Mesenchymal stem cell (in vitro differentiated cells and primary cell): ENCODE measurements around the gene ZSWIM7.

Source experiments
- DNase-seq: peaks from one replicate; pipeline ENCODE4 v3.0.0-alpha.2; 2013
- H2AFZ ChIP-seq: one replicate; pipeline ENCODE4 v1.6.1; 2013; ENCODE audit warnings: low read depth, mild to moderate bottlenecking, control low read depth, inconsistent platforms, low read length, moderate library complexity
- H2AK5ac ChIP-seq: 2 replicates; pipeline ENCODE4 v1.6.1; 2013; ENCODE audit warnings: low read length, moderate library complexity, mild to moderate bottlenecking, inconsistent platforms; ENCODE audit not compliant: severe bottlenecking
- H2BK120ac ChIP-seq: one replicate; pipeline ENCODE4 v1.6.1; 2013; ENCODE audit warnings: low read depth, mild to moderate bottlenecking, inconsistent platforms, low read length, moderate library complexity
- H2BK12ac ChIP-seq, 2 experiments: one replicate each; pipeline ENCODE4 v1.6.1; 2013; ENCODE audit warnings: inconsistent platforms in 2 of 2, low read length in 2 of 2, mild to moderate bottlenecking in 2 of 2, moderate library complexity in 2 of 2, control low read depth in 1 of 2
- H2BK15ac ChIP-seq: one replicate; pipeline ENCODE4 v1.6.1; 2013; ENCODE audit warnings: mild to moderate bottlenecking, low read depth, inconsistent platforms; ENCODE audit not compliant: poor library complexity, severe bottlenecking
- H2BK5ac ChIP-seq: 2 replicates; pipeline ENCODE4 v1.6.1; 2013; ENCODE audit warnings: low read depth, mild to moderate bottlenecking, low read length, control low read depth, inconsistent platforms; ENCODE audit not compliant: poor library complexity, severe bottlenecking
- H3K14ac ChIP-seq, 2 experiments: one replicate each; pipeline ENCODE4 v1.6.1; 2013; ENCODE audit warnings: inconsistent platforms in 2 of 2, low read length in 2 of 2, control low read depth in 1 of 2, mild to moderate bottlenecking in 1 of 2, moderate library complexity in 1 of 2
- H3K18ac ChIP-seq, 2 experiments: one replicate each; pipeline ENCODE4 v1.6.1; 2013; ENCODE audit warnings: inconsistent platforms in 2 of 2, low read length in 2 of 2, control low read depth in 1 of 2, low read depth in 1 of 2, mild to moderate bottlenecking in 1 of 2
- H3K23ac ChIP-seq, 2 experiments: one replicate each; pipeline ENCODE4 v1.6.1; 2013; ENCODE audit warnings: inconsistent platforms in 2 of 2, low read length in 2 of 2, mild to moderate bottlenecking in 2 of 2, moderate library complexity in 2 of 2, control low read depth in 1 of 2
- H3K27ac ChIP-seq: 2 replicates; pipeline ENCODE4 v1.5.1; 2013; ENCODE audit warnings: mild to moderate bottlenecking, moderate library complexity, low read length, control low read depth, inconsistent platforms; ENCODE audit not compliant: poor library complexity, severe bottlenecking
- H3K27me3 ChIP-seq, 2 experiments: 2 replicates each; pipeline versions ENCODE4 v1.6.1 to v1.7.0; 2013; ENCODE audit warnings: low read length in 2 of 2, mild to moderate bottlenecking in 2 of 2, moderate library complexity in 2 of 2, control low read depth in 1 of 2, inconsistent platforms in 1 of 2; ENCODE audit not compliant: control insufficient read depth in 1 of 2, insufficient read depth in 1 of 2
- H3K36me3 ChIP-seq, 2 experiments: 2 replicates each; pipeline versions ENCODE4 v1.6.1 to v1.7.0; 2013; ENCODE audit warnings: low read length in 2 of 2, control low read depth in 1 of 2, inconsistent platforms in 1 of 2, low read depth in 1 of 2, mild to moderate bottlenecking in 1 of 2; ENCODE audit not compliant: insufficient read depth in 2 of 2, control insufficient read depth in 1 of 2
- H3K4ac ChIP-seq, 2 experiments: one replicate each; pipeline ENCODE4 v1.6.1; 2013; ENCODE audit warnings: inconsistent platforms in 2 of 2, low read length in 2 of 2, mild to moderate bottlenecking in 2 of 2, moderate library complexity in 2 of 2, control low read depth in 1 of 2, low read depth in 1 of 2
- H3K4me1 ChIP-seq: 2 replicates; pipeline ENCODE4 v1.6.1; 2013; ENCODE audit warnings: low read depth, low read length, control low read depth; ENCODE audit not compliant: control insufficient read depth, insufficient read depth
- H3K4me2 ChIP-seq: 2 replicates; pipeline ENCODE4 v1.6.1; 2013; ENCODE audit warnings: low read length, mild to moderate bottlenecking, inconsistent platforms; ENCODE audit not compliant: poor library complexity, severe bottlenecking
- H3K4me3 ChIP-seq, 2 experiments: 2 replicates each; pipeline versions ENCODE4 v1.5.1 to v1.7.0; 2013; ENCODE audit warnings: low read length in 2 of 2, mild to moderate bottlenecking in 2 of 2, control low read depth in 1 of 2, low read depth in 1 of 2; ENCODE audit not compliant: insufficient read depth in 1 of 2
- H3K79me1 ChIP-seq: replicated peaks from 2 replicates; pipeline ENCODE4 v1.6.1; 2013; ENCODE audit warnings: mild to moderate bottlenecking, control low read depth, low read length, inconsistent platforms; ENCODE audit not compliant: poor library complexity, severe bottlenecking
- H3K9ac ChIP-seq: 2 replicates; pipeline ENCODE4 v1.7.0; 2013; ENCODE audit warnings: mild to moderate bottlenecking, low read length, moderate library complexity
- H3K9me3 ChIP-seq: 2 replicates; pipeline ENCODE4 v1.7.0; 2013; ENCODE audit warnings: mild to moderate bottlenecking, low read length; ENCODE audit not compliant: control insufficient read depth
- H4K8ac ChIP-seq: one replicate; pipeline ENCODE4 v1.6.1; 2013; ENCODE audit warnings: inconsistent platforms, mild to moderate bottlenecking, low read length, moderate library complexity
- H4K91ac ChIP-seq: one replicate; pipeline ENCODE4 v1.6.1; 2013; ENCODE audit warnings: mild to moderate bottlenecking, low read length, inconsistent platforms
- WGBS: methylation state at CpG from one replicate; pipeline ENCODE4 v1.1.7; 2013; ENCODE audit warnings: mixed read lengths; 5-methylcytosine and 5-hydroxymethylcytosine counted together

Gene ZSWIM7

GRCh38 chr17:16027708-16028584, 28.4 kb upstream of the ZSWIM7 start:
- 24% methylated on average over 3 of the region's 5 CpGs for WGBS

GRCh38 chr17:16026895-16027294, 27.4 kb upstream of the ZSWIM7 start:
- Histone ChIP-seq H3K27me3 (no peaks in the 10 kb centered on the region), H4K8ac (no peak overlapping the region), H2BK15ac (no peak overlapping the region), H2BK12ac (no peak overlapping the region), H3K4ac (no peak overlapping the region), H3K9me3 (no peaks in the 10 kb centered on the region), H3K9ac (no peak overlapping the region), H2AK5ac (no peak overlapping the region), H3K23ac (no peak overlapping the region), H3K4me3 (no peak overlapping the region), H3K36me3 (peaks cover 5 to 95% of the 10 kb centered on the region in 2 experiments), H4K91ac (no peak overlapping the region), H2BK120ac (no peak overlapping the region), H2BK5ac (no peak overlapping the region), H3K14ac (no peak overlapping the region), H3K79me1 (peaks cover 12% of the 10 kb centered on the region), H3K27ac (no peak overlapping the region), H3K4me2 (no peak overlapping the region), H3K4me1 (peaks cover 2% of the 10 kb centered on the region), H3K18ac (no peak overlapping the region), H2AFZ (no peak overlapping the region)
- no peak for DNase-seq
- 94% methylated on average over 5 of the region's 5 CpGs for WGBS

More at GRCh38 chr17:16027708-16028584, 28.4 kb upstream of the ZSWIM7 start:
- Histone ChIP-seq H2BK5ac (no peak overlapping the region), H3K9ac (peak overlapping the region; percentile 85), H3K4me2 (no peak overlapping the region), H3K27ac (peak overlapping the region; percentile 84), H3K27me3 (no peaks in the 10 kb centered on the region), H3K18ac (peak overlapping the region in 1 of 2 experiments; percentile 86), H3K36me3 (peaks cover 9 to 95% of the 10 kb centered on the region in 2 experiments), H3K79me1 (peaks cover 15% of the 10 kb centered on the region), H4K91ac (no peak overlapping the region), H3K14ac (no peak overlapping the region), H2AK5ac (peak overlapping the region; percentile 72), H3K4me3 (peak overlapping the region in 1 of 2 experiments; percentile 34), H3K4me1 (peaks cover 2% of the 10 kb centered on the region), H3K4ac (peak overlapping the region in 1 of 2 experiments; percentile 71), H2BK15ac (no peak overlapping the region), H2BK120ac (no peak overlapping the region), H2BK12ac (no peak overlapping the region), H4K8ac (no peak overlapping the region), H3K9me3 (no peaks in the 10 kb centered on the region), H2AFZ (no peak overlapping the region), H3K23ac (no peak overlapping the region)
- peak; percentile 94 for DNase-seq

- WGBS: no CpG with 5 or more reads among the region's 1 CpG
Measured at GRCh38 chr17:16025202-16025601, 25.7 kb upstream of the ZSWIM7 start.

DNA sequence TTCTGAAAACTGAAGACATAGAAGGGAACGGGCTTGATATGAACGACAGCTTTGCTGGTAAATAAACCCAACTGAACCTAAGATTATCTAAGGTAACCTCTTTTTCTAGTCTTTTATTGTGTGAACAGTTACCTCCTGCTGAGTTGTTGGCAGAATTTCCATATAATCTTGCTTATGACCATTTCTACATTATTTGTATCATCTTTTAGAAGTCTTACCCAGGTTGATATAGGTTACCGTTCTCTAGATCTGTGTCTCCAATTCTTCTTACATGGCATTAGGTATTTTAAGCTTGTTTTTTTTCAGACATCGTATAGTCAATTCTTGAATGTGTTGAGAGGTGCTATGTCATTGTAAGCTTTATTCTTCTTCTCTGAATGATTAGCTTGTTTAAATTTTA, 24.4 kb upstream of the ZSWIM7 start:
- no peak overlapping the region for H2AFZ ChIP-seq

More at GRCh38 chr17:16025202-16025601, 25.7 kb upstream of the ZSWIM7 start:
- Histone ChIP-seq H3K4me2 (no peak overlapping the region), H3K9ac (no peak overlapping the region), H3K23ac (no peak overlapping the region), H3K27ac (no peak overlapping the region), H3K27me3 (no peaks in the 10 kb centered on the region), H3K4ac (no peak overlapping the region), H2AK5ac (no peak overlapping the region), H2BK12ac (no peak overlapping the region), H3K36me3 (peaks cover 13 to 92% of the 10 kb centered on the region in 2 experiments), H3K4me3 (no peak overlapping the region), H3K9me3 (no peaks in the 10 kb centered on the region), H2BK120ac (no peak overlapping the region), H3K18ac (no peak overlapping the region), H4K91ac (no peak overlapping the region), H2AFZ (no peak overlapping the region), H3K4me1 (peaks cover 2% of the 10 kb centered on the region), H3K79me1 (peaks cover 15% of the 10 kb centered on the region), H2BK15ac (no peak overlapping the region), H4K8ac (no peak overlapping the region), H2BK5ac (no peak overlapping the region), H3K14ac (no peak overlapping the region)
- no peak for DNase-seq

More for the DNA sequence above, 24.4 kb upstream of the ZSWIM7 start:
- no peak overlapping the region for H3K4ac ChIP-seq
- H4K8ac ChIP-seq: no peak overlapping the region
- no peaks in the 10 kb centered on the region for H3K27me3 ChIP-seq
- no peak overlapping the region for H3K27ac ChIP-seq
- no peak for DNase-seq
- H4K91ac ChIP-seq: no peak overlapping the region
- no peaks in the 10 kb centered on the region for H3K9me3 ChIP-seq
- H2BK5ac ChIP-seq: no peak overlapping the region
- no peak overlapping the region for H2AK5ac ChIP-seq
- H3K23ac ChIP-seq: no peak overlapping the region
- no peak overlapping the region for H3K18ac ChIP-seq
- no peak overlapping the region for H3K9ac ChIP-seq
- H3K4me1 ChIP-seq: peaks cover 2% of the 10 kb centered on the region
- H2BK120ac ChIP-seq: no peak overlapping the region
- H3K4me2 ChIP-seq: no peak overlapping the region
- no peak overlapping the region for H3K14ac ChIP-seq
- no peak overlapping the region for H2BK12ac ChIP-seq
- WGBS: 100% methylated on average over 1 of the region's 4 CpGs
- peaks cover 11% of the 10 kb centered on the region for H3K79me1 ChIP-seq
- H2BK15ac ChIP-seq: no peak overlapping the region
- no peak overlapping the region for H3K4me3 ChIP-seq
- peaks cover 16 to 91% of the 10 kb centered on the region in 2 experiments for H3K36me3 ChIP-seq
